ENCODE data around the gene ZNF785.

GRCh38 chr16:30567160-30567990 lies 18.1 kb downstream of the ZNF785 start:
- TF ChIP-seq SP1 (IDR thresholded peaks at IDR 0.05) (no peak), SP1 (CRISPR knock-in tag; IDR thresholded peaks at IDR 0.05) (no peak), ZFP36L1 (CRISPR knock-in tag; IDR thresholded peaks at IDR 0.05) (no peak), ZNF580 (CRISPR knock-in tag; IDR thresholded peaks at IDR 0.05; ENCODE audit: borderline replicate concordance, low read depth) (no peak), POLR2AphosphoS2 (IDR thresholded peaks at IDR 0.05; ENCODE audit: low read depth, low read length) (no peak)
